ENCODE measurements around the gene PCSK2. TPM values are rescaled to one million over a fixed set of nuclear protein-coding genes. Genes with fewer than 3 reads are reported as not detected.

Gene PCSK2
- polyA plus RNA-seq, 1 donor from 2014 or later: 27.9 TPM

DNA sequence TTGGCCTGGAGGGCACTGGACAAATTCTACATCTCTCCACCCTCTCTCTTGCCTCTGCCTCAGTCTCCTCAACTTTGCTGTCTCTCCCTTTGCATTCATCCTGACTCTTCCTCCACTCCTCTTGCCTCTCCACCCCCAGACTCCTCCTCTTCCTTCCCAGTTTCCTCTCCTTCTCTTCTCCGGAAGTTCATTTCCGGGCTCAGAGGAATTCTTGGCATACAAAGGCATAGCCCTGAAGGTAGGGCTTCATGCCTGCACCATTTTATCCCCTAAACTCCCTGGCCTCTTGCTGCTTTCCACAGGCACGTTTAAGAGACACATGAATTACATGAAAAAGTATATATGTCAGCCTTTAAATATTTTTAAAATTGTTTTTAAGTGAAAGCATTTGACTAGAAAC is 293.7 kb downstream of the PCSK2 start:
- no peaks in the 10 kb centered on the region for H3K36me3 ChIP-seq (ENCODE audit: insufficient read depth, low read length)
- no peaks in the 10 kb centered on the region for H3F3A ChIP-seq (ENCODE audit: insufficient read depth, low read length, poor library complexity, severe bottlenecking)

DNA sequence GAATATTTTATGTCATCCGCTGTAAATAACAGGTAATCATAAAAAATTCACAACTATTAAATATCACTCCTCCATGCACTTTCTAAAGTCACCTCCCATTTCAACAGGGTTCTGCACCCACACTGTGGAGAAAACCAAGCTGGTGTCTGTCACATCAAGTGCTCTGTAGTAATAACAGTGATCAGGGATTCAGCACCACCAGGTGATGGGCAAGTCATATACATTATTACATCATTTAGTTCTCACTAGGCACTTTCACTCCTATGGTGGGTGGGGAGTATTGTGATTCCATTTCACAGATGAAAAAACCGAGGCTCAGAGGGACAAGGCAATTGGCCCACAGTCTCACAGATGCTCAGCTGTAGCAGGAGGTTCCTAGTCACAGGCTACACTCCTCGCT is 295.7 kb downstream of the PCSK2 start:
- no peaks in the 10 kb centered on the region for H4K20me1 ChIP-seq (ENCODE audit: insufficient read depth)
- TF ChIP-seq EZH2 (IDR thresholded peaks at IDR 0.05; ENCODE audit: borderline replicate concordance, insufficient read depth, low read length, poor library complexity, severe bottlenecking): no peak
- TF ChIP-seq, protein P1, sequence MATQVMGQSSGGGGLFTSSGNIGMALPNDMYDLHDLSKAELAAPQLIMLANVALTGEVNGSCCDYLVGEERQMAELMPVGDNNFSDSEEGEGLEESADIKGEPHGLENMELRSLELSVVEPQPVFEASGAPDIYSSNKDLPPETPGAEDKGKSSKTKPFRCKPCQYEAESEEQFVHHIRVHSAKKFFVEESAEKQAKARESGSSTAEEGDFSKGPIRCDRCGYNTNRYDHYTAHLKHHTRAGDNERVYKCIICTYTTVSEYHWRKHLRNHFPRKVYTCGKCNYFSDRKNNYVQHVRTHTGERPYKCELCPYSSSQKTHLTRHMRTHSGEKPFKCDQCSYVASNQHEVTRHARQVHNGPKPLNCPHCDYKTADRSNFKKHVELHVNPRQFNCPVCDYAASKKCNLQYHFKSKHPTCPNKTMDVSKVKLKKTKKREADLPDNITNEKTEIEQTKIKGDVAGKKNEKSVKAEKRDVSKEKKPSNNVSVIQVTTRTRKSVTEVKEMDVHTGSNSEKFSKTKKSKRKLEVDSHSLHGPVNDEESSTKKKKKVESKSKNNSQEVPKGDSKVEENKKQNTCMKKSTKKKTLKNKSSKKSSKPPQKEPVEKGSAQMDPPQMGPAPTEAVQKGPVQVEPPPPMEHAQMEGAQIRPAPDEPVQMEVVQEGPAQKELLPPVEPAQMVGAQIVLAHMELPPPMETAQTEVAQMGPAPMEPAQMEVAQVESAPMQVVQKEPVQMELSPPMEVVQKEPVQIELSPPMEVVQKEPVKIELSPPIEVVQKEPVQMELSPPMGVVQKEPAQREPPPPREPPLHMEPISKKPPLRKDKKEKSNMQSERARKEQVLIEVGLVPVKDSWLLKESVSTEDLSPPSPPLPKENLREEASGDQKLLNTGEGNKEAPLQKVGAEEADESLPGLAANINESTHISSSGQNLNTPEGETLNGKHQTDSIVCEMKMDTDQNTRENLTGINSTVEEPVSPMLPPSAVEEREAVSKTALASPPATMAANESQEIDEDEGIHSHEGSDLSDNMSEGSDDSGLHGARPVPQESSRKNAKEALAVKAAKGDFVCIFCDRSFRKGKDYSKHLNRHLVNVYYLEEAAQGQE (IDR thresholded peaks at IDR 0.05; ENCODE audit: borderline replicate concordance): no peak
- no peak for TF ChIP-seq MXI1 (conservative IDR thresholded peaks at IDR 0.05; ENCODE audit: poor library complexity, severe bottlenecking)
- no peak for TF ChIP-seq EP300 (conservative IDR thresholded peaks at IDR 0.05; ENCODE audit: poor library complexity, severe bottlenecking)
- TF ChIP-seq SMC3 (conservative IDR thresholded peaks at IDR 0.05; ENCODE audit: poor library complexity): no peak
- TF ChIP-seq, protein P2, sequence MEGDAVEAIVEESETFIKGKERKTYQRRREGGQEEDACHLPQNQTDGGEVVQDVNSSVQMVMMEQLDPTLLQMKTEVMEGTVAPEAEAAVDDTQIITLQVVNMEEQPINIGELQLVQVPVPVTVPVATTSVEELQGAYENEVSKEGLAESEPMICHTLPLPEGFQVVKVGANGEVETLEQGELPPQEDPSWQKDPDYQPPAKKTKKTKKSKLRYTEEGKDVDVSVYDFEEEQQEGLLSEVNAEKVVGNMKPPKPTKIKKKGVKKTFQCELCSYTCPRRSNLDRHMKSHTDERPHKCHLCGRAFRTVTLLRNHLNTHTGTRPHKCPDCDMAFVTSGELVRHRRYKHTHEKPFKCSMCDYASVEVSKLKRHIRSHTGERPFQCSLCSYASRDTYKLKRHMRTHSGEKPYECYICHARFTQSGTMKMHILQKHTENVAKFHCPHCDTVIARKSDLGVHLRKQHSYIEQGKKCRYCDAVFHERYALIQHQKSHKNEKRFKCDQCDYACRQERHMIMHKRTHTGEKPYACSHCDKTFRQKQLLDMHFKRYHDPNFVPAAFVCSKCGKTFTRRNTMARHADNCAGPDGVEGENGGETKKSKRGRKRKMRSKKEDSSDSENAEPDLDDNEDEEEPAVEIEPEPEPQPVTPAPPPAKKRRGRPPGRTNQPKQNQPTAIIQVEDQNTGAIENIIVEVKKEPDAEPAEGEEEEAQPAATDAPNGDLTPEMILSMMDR (IDR thresholded peaks at IDR 0.05; ENCODE audit: poor library complexity, severe bottlenecking): no peak
- no peak for TF ChIP-seq RAD21 (conservative IDR thresholded peaks at IDR 0.05)
- no peaks in the 10 kb centered on the region for H3K36me3 ChIP-seq (ENCODE audit: insufficient read depth, low read length)
- H3K9me2 ChIP-seq (ENCODE audit: insufficient read depth, low read length): no peaks in the 10 kb centered on the region
- no peak overlapping the region for H3K4me2 ChIP-seq (ENCODE audit: low read length)
- no peak overlapping the region for H3K4me3 ChIP-seq (ENCODE audit: low read length)
- no peaks in the 10 kb centered on the region for H3K9me3 ChIP-seq (ENCODE audit: low read length)
- H3K9ac ChIP-seq (ENCODE audit: low read length): no peak overlapping the region
- no peaks in the 10 kb centered on the region for H3F3A ChIP-seq (ENCODE audit: insufficient read depth, low read length, poor library complexity, severe bottlenecking)
- no peak overlapping the region for H2AFZ ChIP-seq (ENCODE audit: low read depth, low read length)
- H3K27me3 ChIP-seq (ENCODE audit: insufficient read depth, low read depth, low read length): no peaks in the 10 kb centered on the region
- H3K27ac ChIP-seq (ENCODE audit: low read length): no peak overlapping the region
- H3K79me2 ChIP-seq (replicated peaks; ENCODE audit: insufficient read depth, low read length): no peaks in the 10 kb centered on the region

More for the DNA sequence above, 293.7 kb downstream of the PCSK2 start:
- H3K79me2 ChIP-seq (replicated peaks; ENCODE audit: insufficient read depth, low read length): no peaks in the 10 kb centered on the region
- H3K27me3 ChIP-seq (ENCODE audit: insufficient read depth, low read depth, low read length): no peaks in the 10 kb centered on the region
- no peaks in the 10 kb centered on the region for H4K20me1 ChIP-seq (ENCODE audit: insufficient read depth)
- no peak overlapping the region for H2AFZ ChIP-seq (ENCODE audit: low read depth, low read length)
- no peak overlapping the region for H3K4me3 ChIP-seq (ENCODE audit: low read length)
- H3K4me2 ChIP-seq (ENCODE audit: low read length): no peak overlapping the region
- H3K27ac ChIP-seq (ENCODE audit: low read length): no peak overlapping the region
- no peaks in the 10 kb centered on the region for H3K9me3 ChIP-seq (ENCODE audit: low read length)
- no peaks in the 10 kb centered on the region for H3K9me2 ChIP-seq (ENCODE audit: insufficient read depth, low read length)
- no peak overlapping the region for H3K9ac ChIP-seq (ENCODE audit: low read length)
- TF ChIP-seq SMC3 (conservative IDR thresholded peaks at IDR 0.05; ENCODE audit: poor library complexity): no peak
- TF ChIP-seq, protein P2 (IDR thresholded peaks at IDR 0.05; ENCODE audit: poor library complexity, severe bottlenecking): no peak
- TF ChIP-seq MXI1 (conservative IDR thresholded peaks at IDR 0.05; ENCODE audit: poor library complexity, severe bottlenecking): no peak
- no peak for TF ChIP-seq EP300 (conservative IDR thresholded peaks at IDR 0.05; ENCODE audit: poor library complexity, severe bottlenecking)
- TF ChIP-seq POLR2AphosphoS5 (IDR thresholded peaks at IDR 0.05): no peak
- TF ChIP-seq EZH2 (IDR thresholded peaks at IDR 0.05; ENCODE audit: borderline replicate concordance, insufficient read depth, low read length, poor library complexity, severe bottlenecking): no peak
- TF ChIP-seq, protein P1 (IDR thresholded peaks at IDR 0.05; ENCODE audit: borderline replicate concordance): no peak
- TF ChIP-seq TAF1 (IDR thresholded peaks at IDR 0.05; ENCODE audit: low read depth): no peak
